ENCODE results near the gene TXLNB. TPM values are rescaled to one million over a fixed set of nuclear protein-coding genes. Genes with fewer than 3 reads are reported as not detected.
A peak's percentile ranks its signal among the peaks of the same experiment; 100 is the strongest.

TXLNB gene
- polyA plus RNA-seq, 1 experiment = 0.44 TPM

DNA sequence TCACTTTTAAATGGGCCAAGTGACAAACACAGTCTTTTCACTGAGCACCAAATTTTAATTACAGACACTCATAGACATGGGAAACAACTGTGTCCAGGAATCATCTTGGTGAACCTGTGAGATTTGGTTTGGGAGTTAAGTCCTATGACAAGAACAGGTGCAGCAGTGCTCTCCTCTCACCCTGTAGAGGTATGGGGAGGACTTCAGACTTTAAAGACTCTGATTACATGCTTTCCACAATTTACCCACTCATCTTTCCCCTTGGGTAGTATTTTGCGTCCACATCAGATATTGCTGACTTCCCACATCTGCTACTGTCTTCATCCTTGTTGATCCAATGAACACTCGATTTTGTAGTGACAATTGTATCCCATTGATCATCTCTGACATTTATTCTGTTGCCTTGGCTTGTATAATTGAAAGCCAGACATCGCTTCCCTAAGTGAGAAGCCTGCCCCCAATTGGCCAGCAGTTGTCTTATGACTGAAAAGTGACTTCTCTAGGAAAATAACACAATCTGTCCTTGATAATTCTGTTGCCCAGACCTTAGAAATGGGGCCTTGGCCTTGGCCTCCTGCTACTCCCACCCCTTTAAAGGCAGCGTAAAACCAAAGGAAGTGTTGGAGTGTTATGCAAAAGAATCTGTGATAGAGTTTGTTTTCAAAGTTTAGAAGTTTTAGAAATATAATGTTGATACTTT lies 40.0 kb downstream of the TXLNB start:
- ChIA-PET POLR2A (no interaction called here), CTCF (interaction anchor here (1.6 kb wide), 1 partner anchor 33 kb away, joined by 4 read pairs; no protein-coding TSS in a partner anchor)
- no peaks in the 10 kb centered on the region for H3K27me3 ChIP-seq (ENCODE audit: control insufficient read depth, insufficient read depth, low read length)
- DNase-seq (ENCODE audit: low read depth) = no peak
- no peaks in the 10 kb centered on the region for H3K36me3 ChIP-seq (ENCODE audit: control insufficient read depth, insufficient read depth, low read length)
- TF ChIP-seq, protein P1, sequence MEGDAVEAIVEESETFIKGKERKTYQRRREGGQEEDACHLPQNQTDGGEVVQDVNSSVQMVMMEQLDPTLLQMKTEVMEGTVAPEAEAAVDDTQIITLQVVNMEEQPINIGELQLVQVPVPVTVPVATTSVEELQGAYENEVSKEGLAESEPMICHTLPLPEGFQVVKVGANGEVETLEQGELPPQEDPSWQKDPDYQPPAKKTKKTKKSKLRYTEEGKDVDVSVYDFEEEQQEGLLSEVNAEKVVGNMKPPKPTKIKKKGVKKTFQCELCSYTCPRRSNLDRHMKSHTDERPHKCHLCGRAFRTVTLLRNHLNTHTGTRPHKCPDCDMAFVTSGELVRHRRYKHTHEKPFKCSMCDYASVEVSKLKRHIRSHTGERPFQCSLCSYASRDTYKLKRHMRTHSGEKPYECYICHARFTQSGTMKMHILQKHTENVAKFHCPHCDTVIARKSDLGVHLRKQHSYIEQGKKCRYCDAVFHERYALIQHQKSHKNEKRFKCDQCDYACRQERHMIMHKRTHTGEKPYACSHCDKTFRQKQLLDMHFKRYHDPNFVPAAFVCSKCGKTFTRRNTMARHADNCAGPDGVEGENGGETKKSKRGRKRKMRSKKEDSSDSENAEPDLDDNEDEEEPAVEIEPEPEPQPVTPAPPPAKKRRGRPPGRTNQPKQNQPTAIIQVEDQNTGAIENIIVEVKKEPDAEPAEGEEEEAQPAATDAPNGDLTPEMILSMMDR (IDR thresholded peaks at IDR 0.05; ENCODE audit: insufficient read depth, low read depth, low read length) = no peak
- H3K4me3 ChIP-seq (ENCODE audit: low read depth, low read length) = no peak overlapping the region

DNA sequence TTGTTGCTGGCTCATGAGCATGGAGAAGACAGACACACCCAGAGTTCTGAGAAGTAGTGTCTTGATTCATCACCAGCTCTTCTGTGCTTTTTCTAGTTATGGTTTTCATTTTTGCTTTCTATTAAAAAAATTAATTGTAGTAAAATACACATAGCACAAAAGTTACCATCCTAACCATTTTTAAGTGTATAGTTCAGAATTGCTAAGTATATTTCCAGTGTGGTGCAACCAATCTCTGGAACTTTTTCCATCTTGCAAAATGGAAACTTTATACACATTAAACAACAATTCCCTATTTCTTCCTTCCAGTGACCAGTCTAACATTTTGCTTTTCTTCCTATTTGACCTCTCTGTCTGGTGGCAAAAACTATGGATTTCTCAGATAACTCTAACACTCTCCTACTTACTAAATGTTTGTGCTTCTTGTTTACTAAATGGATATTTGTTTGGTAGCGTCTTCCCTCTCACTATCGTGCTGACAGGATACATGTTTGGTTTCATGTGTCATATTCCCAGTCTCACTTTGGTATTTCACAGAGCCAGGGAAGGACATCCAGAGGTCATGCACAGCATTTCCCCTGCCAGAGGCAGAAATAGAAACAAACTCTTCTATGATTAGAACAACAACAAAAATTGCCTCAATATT lies 40.6 kb downstream of the TXLNB start:
- Histone ChIP-seq H3K36me3 (ENCODE audit: control insufficient read depth, insufficient read depth, low read length) (no peaks in the 10 kb centered on the region), H3K4me3 (ENCODE audit: low read depth, low read length) (no peak overlapping the region), H3K27me3 (ENCODE audit: control insufficient read depth, insufficient read depth, low read length) (no peaks in the 10 kb centered on the region)
- DNase-seq (ENCODE audit: low read depth) = no peak
- TF ChIP-seq, protein P1 (IDR thresholded peaks at IDR 0.05; ENCODE audit: insufficient read depth, low read depth, low read length) = no peak
- CTCF ChIA-PET = interaction anchor here (0.6 to 1.6 kb wide), 8 partner anchors 9 to 941 kb away, joined by 3 to 14 read pairs (median 4); partner anchors contain the start of gene TXLNB
- POLR2A ChIA-PET = no interaction called here

DNA sequence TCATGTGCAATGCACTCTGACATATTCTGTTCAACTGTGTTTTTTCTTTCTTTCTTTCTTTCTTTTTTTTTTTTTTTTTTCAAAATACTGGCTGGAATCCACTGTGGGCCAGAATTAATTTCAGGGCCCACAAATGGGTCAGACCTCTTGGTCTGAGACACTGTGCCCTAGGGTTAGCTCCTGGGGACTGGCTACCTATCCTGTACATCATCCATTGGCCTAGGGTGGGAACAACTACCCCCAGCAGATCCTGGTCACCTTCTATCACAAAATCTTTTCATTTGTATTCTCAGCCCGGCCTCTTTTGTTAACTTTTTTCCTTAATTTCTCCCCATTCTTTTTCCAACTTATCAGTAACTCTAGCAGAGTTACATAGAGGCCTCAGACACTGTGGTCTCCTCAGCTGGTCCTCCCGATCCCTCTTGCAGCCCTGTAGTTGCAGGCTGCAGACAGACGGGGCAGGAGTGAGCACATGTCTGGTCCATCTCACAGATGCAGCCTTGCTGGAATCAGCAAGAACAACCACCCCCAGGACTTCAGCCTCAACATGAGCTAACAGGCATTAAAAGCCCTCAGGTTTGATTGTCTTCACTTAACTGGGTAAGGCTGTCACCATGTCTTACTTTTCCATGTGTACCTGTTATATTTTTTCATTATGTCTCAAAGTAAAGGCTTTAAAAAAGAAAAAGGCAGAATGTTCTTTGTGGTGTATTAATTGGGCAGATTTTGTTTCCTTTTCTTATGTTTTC lies 41.3 kb downstream of the TXLNB start:
- no peaks in the 10 kb centered on the region for H3K36me3 ChIP-seq (ENCODE audit: control insufficient read depth, insufficient read depth, low read length)
- ChIA-PET CTCF (interaction anchor here (0.6 to 1.6 kb wide), 9 partner anchors 8 to 114 kb away, joined by 3 to 14 read pairs (median 3); partner anchors contain the start of gene TXLNB), POLR2A (no interaction called here)
- DNase-seq (ENCODE audit: low read depth) = no peak
- H3K4me3 ChIP-seq (ENCODE audit: low read depth, low read length) = no peak overlapping the region
- TF ChIP-seq, protein P1 (IDR thresholded peaks at IDR 0.05; ENCODE audit: insufficient read depth, low read depth, low read length) = peak; percentile 71
- H3K27me3 ChIP-seq (ENCODE audit: control insufficient read depth, insufficient read depth, low read length) = no peaks in the 10 kb centered on the region

DNA sequence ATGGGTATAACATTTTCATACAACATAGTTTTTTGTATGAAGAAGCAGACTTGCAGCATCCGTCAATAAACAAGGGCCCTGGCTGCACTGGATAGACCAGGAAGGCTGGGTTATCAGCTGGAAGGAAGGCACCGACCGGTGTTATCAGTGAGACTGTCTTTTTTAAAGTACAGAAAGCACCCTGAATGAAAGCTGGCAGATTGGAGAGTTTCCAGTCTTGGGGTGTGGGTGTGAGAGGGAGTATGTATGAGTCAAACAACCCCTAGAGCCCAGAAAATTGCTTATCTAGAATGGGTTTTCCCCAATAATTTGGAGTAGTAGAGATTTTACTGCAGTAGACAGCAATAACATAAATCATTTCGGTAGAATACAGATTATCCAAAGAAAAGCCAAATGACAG lies 42.4 kb downstream of the TXLNB start:
- no peak for DNase-seq (ENCODE audit: low read depth)
- no peaks in the 10 kb centered on the region for H3K27me3 ChIP-seq (ENCODE audit: control insufficient read depth, insufficient read depth, low read length)
- TF ChIP-seq, protein P1 (IDR thresholded peaks at IDR 0.05; ENCODE audit: insufficient read depth, low read depth, low read length) = no peak
- ChIA-PET POLR2A (no interaction called here), CTCF (interaction anchor here (0.8 to 1.6 kb wide), 3 partner anchors 11 to 44 kb away, joined by 3 to 5 read pairs (median 3); partner anchors contain the start of gene TXLNB)
- H3K4me3 ChIP-seq (ENCODE audit: low read depth, low read length) = no peak overlapping the region
- H3K36me3 ChIP-seq (ENCODE audit: control insufficient read depth, insufficient read depth, low read length) = no peaks in the 10 kb centered on the region

DNA sequence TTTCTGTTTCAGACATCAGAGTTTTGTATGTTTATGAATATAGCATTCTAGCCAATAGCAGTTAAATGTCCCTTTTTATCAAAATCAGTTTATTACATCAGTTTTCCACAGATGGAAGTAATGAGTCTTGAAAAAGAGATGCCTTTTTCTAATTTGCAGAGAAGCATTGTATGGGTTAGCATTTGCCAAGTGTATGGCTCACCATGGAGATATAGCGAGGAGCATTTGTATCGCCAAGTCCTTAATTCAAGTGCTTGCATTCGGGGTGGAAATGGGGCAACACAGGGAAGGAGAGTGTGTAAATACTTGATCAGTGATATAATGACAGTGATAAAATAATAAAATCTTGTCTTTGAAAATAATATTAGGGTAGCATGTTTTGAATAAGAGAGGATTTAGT lies 42.9 kb downstream of the TXLNB start:
- CTCF ChIA-PET = no interaction called here
- DNase-seq (ENCODE audit: low read depth) = no peak
- POLR2A ChIA-PET = no interaction called here

More for the DNA sequence above, 42.9 kb downstream of the TXLNB start:
- no peaks in the 10 kb centered on the region for H3K27me3 ChIP-seq (ENCODE audit: control insufficient read depth, insufficient read depth, low read length)
- TF ChIP-seq, protein P1 (IDR thresholded peaks at IDR 0.05; ENCODE audit: insufficient read depth, low read depth, low read length) = no peak
- H3K4me3 ChIP-seq (ENCODE audit: low read depth, low read length) = no peak overlapping the region
- H3K36me3 ChIP-seq (ENCODE audit: control insufficient read depth, insufficient read depth, low read length) = no peaks in the 10 kb centered on the region

Data from BJ (cell line).